Astrocyte (in vitro differentiated cells and primary cell): Measurements from ENCODE around the gene ATP5MC3.

Experiments
- EZH2 ChIP-seq: IDR thresholded peaks from 2 replicates; pipeline ENCODE4 v1.6.1; 2012; ENCODE audit warnings: mild to moderate bottlenecking, low read length, inconsistent platforms; ENCODE audit not compliant: insufficient read depth
- TF ChIP-seq, protein P1 (sequence below): IDR thresholded peaks from 2 replicates; pipeline ENCODE4 v1.5.1; 2011; ENCODE audit warnings: low read depth, mild to moderate bottlenecking, inconsistent platforms, low read length, moderate library complexity; ENCODE audit not compliant: insufficient read depth

DNA sequence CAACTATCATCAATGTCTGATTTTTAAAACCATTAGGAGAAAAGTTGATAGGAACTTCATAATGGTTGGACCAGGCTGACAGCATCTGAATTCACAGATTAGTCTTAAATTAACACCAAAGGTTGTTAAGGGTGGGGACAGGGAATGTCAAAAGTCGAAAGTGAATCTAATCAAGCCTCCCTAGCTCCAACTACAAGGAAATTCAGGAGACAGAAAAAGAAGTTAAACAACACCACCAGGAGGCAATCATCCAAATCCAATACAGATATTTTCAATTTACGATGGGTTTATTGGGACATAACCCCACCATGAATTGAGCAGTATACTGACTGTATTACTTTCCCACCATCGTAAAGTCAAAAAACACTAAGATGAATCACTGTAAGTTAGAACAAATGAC, 46.3 kb downstream of the ATP5MC3 start:
- TF ChIP-seq, protein P1, sequence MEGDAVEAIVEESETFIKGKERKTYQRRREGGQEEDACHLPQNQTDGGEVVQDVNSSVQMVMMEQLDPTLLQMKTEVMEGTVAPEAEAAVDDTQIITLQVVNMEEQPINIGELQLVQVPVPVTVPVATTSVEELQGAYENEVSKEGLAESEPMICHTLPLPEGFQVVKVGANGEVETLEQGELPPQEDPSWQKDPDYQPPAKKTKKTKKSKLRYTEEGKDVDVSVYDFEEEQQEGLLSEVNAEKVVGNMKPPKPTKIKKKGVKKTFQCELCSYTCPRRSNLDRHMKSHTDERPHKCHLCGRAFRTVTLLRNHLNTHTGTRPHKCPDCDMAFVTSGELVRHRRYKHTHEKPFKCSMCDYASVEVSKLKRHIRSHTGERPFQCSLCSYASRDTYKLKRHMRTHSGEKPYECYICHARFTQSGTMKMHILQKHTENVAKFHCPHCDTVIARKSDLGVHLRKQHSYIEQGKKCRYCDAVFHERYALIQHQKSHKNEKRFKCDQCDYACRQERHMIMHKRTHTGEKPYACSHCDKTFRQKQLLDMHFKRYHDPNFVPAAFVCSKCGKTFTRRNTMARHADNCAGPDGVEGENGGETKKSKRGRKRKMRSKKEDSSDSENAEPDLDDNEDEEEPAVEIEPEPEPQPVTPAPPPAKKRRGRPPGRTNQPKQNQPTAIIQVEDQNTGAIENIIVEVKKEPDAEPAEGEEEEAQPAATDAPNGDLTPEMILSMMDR, result no peak
- TF ChIP-seq EZH2, result no peak
